ENCODE results near the gene KIAA1328.

Gene KIAA1328

DNA sequence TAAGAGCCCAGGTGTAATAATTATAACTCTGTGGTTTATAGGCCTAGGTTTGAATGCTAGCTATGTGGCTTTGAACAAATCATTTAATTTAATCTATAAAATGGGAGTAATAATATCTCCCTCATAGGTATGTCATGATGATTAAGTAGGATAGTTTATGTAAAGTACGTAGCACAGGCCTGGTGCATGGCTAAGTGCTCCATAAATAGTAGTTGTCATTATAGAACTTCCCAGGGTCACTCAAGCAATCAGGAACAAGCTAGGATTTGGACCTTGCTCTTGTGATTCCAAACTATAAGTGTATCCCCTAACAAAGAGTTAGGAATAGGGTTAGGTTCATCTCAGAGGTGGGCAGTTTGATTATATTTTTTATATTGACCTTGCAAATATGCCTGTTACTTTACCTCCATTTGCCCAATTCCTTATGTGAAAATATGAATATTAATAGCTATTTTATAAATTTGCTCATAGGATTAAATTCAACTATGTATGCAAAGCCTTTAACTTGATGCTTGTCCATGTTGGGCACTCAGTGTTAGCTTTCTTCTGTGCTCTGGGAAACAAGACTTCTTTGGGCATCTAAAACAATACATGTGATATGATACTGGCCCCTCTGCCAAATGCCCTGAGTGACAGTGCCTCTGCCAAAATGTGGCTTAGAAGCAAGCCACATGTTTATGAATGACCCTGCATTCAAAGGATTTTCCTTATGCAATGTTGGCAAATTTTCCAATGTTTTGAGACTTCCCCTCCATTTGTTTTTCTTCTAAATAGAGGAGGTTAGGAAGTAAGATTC lies 353.6 kb downstream of the KIAA1328 start:
- Histone ChIP-seq H3K27ac (ENCODE audit: low read depth, low read length) (no peak overlapping the region), H3K36me3 (ENCODE audit: insufficient read depth, low read length) (no peaks in the 10 kb centered on the region), H3K27me3 (ENCODE audit: control insufficient read depth in 1 of 2, insufficient read depth in 2 of 2, low read length in 2 of 2) (no peaks in the 10 kb centered on the region), H3K4me1 (ENCODE audit: insufficient read depth, low read length) (no peaks in the 10 kb centered on the region), H3K9ac (ENCODE audit: low read length) (no peak overlapping the region), H3K4me3 (ENCODE audit: low read depth in 1 of 2, low read length in 2 of 2) (no peak overlapping the region), H3K9me3 (ENCODE audit: low read length) (no peaks in the 10 kb centered on the region)

DNA sequence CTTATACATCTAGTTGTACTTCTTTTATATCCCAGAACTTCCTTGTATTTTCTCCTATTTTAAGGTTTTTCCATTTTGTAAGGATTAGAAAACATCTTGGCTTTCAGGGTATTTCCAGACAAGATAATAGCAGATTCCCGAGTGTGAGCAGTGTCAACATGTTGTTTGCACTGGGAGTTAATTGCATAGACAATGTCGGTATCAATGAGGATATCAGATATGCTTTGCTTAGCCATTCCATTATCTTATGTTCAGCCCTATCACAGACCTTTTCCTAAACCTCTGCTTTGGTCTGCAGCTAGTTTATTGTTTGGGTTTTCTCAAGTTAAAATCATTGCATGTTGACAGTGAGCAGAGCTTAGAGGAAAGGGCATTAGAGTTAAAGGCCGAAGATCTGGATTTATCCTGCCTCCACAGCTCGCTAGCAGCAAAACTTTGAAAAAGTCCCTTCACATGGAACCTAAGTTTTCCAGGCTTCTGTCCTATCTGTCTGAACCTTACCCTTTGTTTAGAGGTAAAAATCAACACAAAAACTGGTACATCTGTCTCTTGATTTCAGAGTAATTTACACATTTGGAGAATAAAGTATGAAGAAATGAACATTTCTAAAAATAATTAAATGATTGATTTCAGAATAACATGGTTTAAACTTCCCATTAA lies 355.4 kb downstream of the KIAA1328 start:
- Histone ChIP-seq H3K36me3 (ENCODE audit: insufficient read depth, low read length) (no peaks in the 10 kb centered on the region), H3K27me3 (ENCODE audit: control insufficient read depth in 1 of 2, insufficient read depth in 2 of 2, low read length in 2 of 2) (no peaks in the 10 kb centered on the region), H3K4me3 (ENCODE audit: low read depth in 1 of 2, low read length in 2 of 2) (no peak overlapping the region), H3K9me3 (ENCODE audit: low read length) (no peaks in the 10 kb centered on the region), H3K4me1 (ENCODE audit: insufficient read depth, low read length) (no peaks in the 10 kb centered on the region), H3K27ac (ENCODE audit: low read depth, low read length) (no peak overlapping the region), H3K9ac (ENCODE audit: low read length) (no peak overlapping the region)

DNA sequence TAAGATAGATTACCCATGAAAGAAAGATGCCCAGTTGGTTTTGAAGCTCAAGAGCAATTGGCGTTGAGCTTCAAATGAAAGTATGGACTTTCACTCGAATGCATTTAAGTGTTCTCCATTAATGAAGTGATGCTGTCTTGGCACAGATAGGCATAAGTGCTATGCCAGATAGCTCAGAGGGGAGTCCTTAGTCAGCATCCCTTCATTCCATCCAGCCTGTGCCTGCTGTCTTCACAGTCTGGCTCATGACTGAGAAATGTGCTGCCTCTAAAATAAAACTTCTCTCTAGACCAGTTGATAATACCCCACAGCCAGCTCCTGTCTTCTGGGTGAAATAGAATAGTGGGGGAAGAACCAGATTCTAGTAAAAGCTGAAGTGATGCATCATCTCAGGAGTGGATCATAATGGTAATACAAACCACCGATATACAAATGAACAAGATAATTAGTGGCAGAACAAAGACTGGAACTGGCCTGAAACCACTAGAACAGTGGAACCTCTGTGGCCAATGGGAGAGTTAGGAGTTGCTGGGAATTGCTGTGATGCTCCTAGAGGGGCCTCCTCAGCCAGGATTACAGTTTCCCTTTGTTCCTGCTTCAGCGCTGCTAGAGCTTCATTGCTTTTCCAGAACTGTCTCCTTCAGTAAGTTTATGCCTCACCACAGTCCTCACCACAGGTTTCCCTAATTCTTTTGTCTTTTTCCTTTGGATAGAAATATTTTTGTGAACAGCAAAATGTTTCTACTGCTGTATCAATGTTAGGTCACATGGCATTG lies 359.3 kb downstream of the KIAA1328 start:
- Histone ChIP-seq H3K9ac (ENCODE audit: low read length) (no peak overlapping the region), H3K36me3 (ENCODE audit: insufficient read depth, low read length) (no peaks in the 10 kb centered on the region), H3K27me3 (ENCODE audit: control insufficient read depth in 1 of 2, insufficient read depth in 2 of 2, low read length in 2 of 2) (no peaks in the 10 kb centered on the region), H3K9me3 (ENCODE audit: low read length) (no peaks in the 10 kb centered on the region), H3K27ac (ENCODE audit: low read depth, low read length) (no peak overlapping the region), H3K4me1 (ENCODE audit: insufficient read depth, low read length) (no peaks in the 10 kb centered on the region), H3K4me3 (ENCODE audit: low read depth in 1 of 2, low read length in 2 of 2) (no peak overlapping the region)

- Histone ChIP-seq H3K36me3 (ENCODE audit: insufficient read depth, low read length) (no peaks in the 10 kb centered on the region), H3K9ac (ENCODE audit: low read length) (no peak overlapping the region), H3K4me3 (ENCODE audit: low read depth in 1 of 2, low read length in 2 of 2) (no peak overlapping the region), H3K4me1 (ENCODE audit: insufficient read depth, low read length) (no peaks in the 10 kb centered on the region), H3K27me3 (ENCODE audit: control insufficient read depth in 1 of 2, insufficient read depth in 2 of 2, low read length in 2 of 2) (no peaks in the 10 kb centered on the region), H3K27ac (ENCODE audit: low read depth, low read length) (no peak overlapping the region), H3K9me3 (ENCODE audit: low read length) (peaks cover 9% of the 10 kb centered on the region)
These were observed 370.8 kb downstream of the KIAA1328 start for GRCh38 chr18:37199741-37200140.

DNA sequence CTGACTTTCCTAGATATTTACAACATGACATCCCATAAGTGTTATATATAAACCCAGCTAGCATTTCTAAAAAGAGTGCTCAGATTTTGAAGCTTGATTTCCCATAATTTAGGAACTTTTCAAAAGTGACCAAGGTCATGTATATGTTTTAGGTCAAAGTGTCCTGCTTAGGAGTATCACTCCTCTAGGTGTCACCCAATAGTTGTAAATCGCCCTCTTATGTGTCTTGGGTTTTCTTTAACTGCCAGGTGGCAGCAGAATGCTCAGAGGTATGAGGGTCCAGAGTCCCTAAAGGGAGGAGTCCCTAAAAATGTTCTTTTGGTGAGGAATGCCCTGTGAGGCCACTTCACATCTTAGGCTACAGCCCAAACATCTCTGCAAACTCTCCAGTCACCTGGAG lies 378.4 kb downstream of the KIAA1328 start:
- Histone ChIP-seq H3K27me3 (ENCODE audit: control insufficient read depth in 1 of 2, insufficient read depth in 2 of 2, low read length in 2 of 2) (no peaks in the 10 kb centered on the region), H3K9ac (ENCODE audit: low read length) (no peak overlapping the region), H3K27ac (ENCODE audit: low read depth, low read length) (no peak overlapping the region), H3K9me3 (ENCODE audit: low read length) (peaks cover 9% of the 10 kb centered on the region), H3K36me3 (ENCODE audit: insufficient read depth, low read length) (no peaks in the 10 kb centered on the region), H3K4me3 (ENCODE audit: low read depth in 1 of 2, low read length in 2 of 2) (no peak overlapping the region), H3K4me1 (ENCODE audit: insufficient read depth, low read length) (no peaks in the 10 kb centered on the region)

DNA sequence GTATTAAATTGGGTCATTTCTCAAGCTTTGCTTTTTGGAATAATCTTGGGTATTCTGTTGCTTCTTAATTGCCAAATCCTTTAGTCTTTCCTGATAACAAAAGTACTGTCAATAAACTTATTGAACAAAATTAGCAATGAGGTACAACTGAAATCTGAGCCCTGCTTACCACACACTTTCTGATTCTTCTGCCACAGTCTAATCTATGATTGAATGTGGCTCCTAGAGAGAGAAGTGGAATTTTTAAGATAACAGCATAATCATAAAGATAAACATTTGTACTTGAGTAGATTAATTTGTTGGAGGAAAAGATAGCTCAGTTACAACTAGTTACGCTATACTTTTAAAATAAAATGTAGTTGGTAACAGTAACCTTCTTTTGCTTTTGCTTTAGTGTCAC lies 381.9 kb downstream of the KIAA1328 start:
- no peak overlapping the region for H3K9ac ChIP-seq (ENCODE audit: low read length)
- H3K4me1 ChIP-seq (ENCODE audit: insufficient read depth, low read length) = no peaks in the 10 kb centered on the region
- H3K27me3 ChIP-seq (ENCODE audit: control insufficient read depth in 1 of 2, insufficient read depth in 2 of 2, low read length in 2 of 2) = no peaks in the 10 kb centered on the region
- H3K9me3 ChIP-seq (ENCODE audit: low read length) = no peaks in the 10 kb centered on the region
- no peak overlapping the region for H3K4me3 ChIP-seq (ENCODE audit: low read depth in 1 of 2, low read length in 2 of 2)
- no peaks in the 10 kb centered on the region for H3K36me3 ChIP-seq (ENCODE audit: insufficient read depth, low read length)
- no peak overlapping the region for H3K27ac ChIP-seq (ENCODE audit: low read depth, low read length)

DNA sequence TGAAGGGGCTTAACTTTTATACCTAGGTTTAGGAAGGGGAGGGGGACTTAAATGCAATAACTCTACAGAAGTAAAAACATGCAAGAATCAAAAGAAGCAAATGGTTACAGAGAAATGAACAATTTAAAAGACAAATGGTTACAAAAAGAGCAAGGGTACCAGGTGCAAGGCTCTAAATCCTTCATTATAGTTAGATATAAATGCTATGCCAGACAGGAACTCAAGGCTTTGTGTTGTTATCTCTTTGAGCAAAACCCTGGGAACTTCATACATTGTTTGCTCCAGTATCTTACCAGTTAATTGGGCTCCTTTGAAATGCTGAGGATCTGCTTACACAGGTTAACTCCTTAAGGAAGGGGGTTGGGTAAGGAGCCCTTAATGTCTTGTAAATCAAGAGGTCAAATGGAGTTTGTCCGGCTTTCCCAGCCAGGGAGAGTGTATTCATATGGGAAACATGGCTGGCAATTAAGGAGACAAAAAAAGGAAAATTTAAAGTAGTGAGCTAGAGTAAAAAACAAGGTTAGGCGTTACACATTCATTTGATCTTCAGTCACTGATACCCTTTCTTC lies 389.2 kb downstream of the KIAA1328 start:
- no peak overlapping the region for H3K9ac ChIP-seq (ENCODE audit: low read length)
- no peak overlapping the region for H3K27ac ChIP-seq (ENCODE audit: low read depth, low read length)
- H3K36me3 ChIP-seq (ENCODE audit: insufficient read depth, low read length) = no peaks in the 10 kb centered on the region
- H3K4me1 ChIP-seq (ENCODE audit: insufficient read depth, low read length) = no peaks in the 10 kb centered on the region
- no peaks in the 10 kb centered on the region for H3K27me3 ChIP-seq (ENCODE audit: control insufficient read depth in 1 of 2, insufficient read depth in 2 of 2, low read length in 2 of 2)
- no peak overlapping the region for H3K4me3 ChIP-seq (ENCODE audit: low read depth in 1 of 2, low read length in 2 of 2)
- no peaks in the 10 kb centered on the region for H3K9me3 ChIP-seq (ENCODE audit: low read length)

DNA sequence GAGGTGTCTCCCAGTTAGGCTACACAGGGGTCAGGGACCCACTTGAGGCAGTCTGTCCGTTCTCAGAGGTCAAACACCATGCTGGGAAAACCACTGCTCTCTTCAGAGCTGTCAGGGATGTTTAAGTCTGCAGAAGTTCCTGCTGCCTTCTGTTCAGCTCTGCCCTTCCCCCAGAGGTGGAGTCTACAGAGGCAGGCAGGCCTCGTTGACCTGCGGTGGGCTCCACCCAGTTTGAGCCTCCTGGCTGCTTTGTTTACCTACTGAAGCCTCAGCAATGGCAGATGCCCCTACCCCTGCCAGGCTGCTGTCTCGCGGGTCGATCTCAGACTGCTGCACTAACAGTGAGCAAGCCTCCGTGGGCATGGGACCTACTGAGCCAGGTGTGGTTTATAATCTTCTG lies 390.3 kb downstream of the KIAA1328 start:
- H3K36me3 ChIP-seq (ENCODE audit: insufficient read depth, low read length) = no peaks in the 10 kb centered on the region
- no peaks in the 10 kb centered on the region for H3K4me1 ChIP-seq (ENCODE audit: insufficient read depth, low read length)
- H3K27ac ChIP-seq (ENCODE audit: low read depth, low read length) = no peak overlapping the region
- H3K9me3 ChIP-seq (ENCODE audit: low read length) = no peaks in the 10 kb centered on the region
- H3K9ac ChIP-seq (ENCODE audit: low read length) = no peak overlapping the region
- H3K4me3 ChIP-seq (ENCODE audit: low read depth in 1 of 2, low read length in 2 of 2) = no peak overlapping the region
- no peaks in the 10 kb centered on the region for H3K27me3 ChIP-seq (ENCODE audit: control insufficient read depth in 1 of 2, insufficient read depth in 2 of 2, low read length in 2 of 2)

- Histone ChIP-seq H3K4me3 (ENCODE audit: low read depth in 1 of 2, low read length in 2 of 2) (no peak overlapping the region), H3K27me3 (ENCODE audit: control insufficient read depth in 1 of 2, insufficient read depth in 2 of 2, low read length in 2 of 2) (no peaks in the 10 kb centered on the region), H3K27ac (ENCODE audit: low read depth, low read length) (no peak overlapping the region), H3K9ac (ENCODE audit: low read length) (no peak overlapping the region), H3K36me3 (ENCODE audit: insufficient read depth, low read length) (no peaks in the 10 kb centered on the region), H3K4me1 (ENCODE audit: insufficient read depth, low read length) (no peaks in the 10 kb centered on the region), H3K9me3 (ENCODE audit: low read length) (no peaks in the 10 kb centered on the region)
These were observed 393.5 kb downstream of the KIAA1328 start for GRCh38 chr18:37222354-37222998.

GRCh38 chr18:37222999-37223378 lies 394.1 kb downstream of the KIAA1328 start:
- Histone ChIP-seq H3K4me1 (ENCODE audit: insufficient read depth, low read length) (no peaks in the 10 kb centered on the region), H3K4me3 (ENCODE audit: low read depth in 1 of 2, low read length in 2 of 2) (no peak overlapping the region), H3K27me3 (ENCODE audit: control insufficient read depth in 1 of 2, insufficient read depth in 2 of 2, low read length in 2 of 2) (no peaks in the 10 kb centered on the region), H3K36me3 (ENCODE audit: insufficient read depth, low read length) (no peaks in the 10 kb centered on the region), H3K9me3 (ENCODE audit: low read length) (no peaks in the 10 kb centered on the region), H3K9ac (ENCODE audit: low read length) (no peak overlapping the region), H3K27ac (ENCODE audit: low read depth, low read length) (no peak overlapping the region)

- Histone ChIP-seq H3K9ac (ENCODE audit: low read length) (no peak overlapping the region), H3K27ac (ENCODE audit: low read depth, low read length) (no peak overlapping the region)
These were observed 396.4 kb downstream of the KIAA1328 start for GRCh38 chr18:37225279-37225678.

More at GRCh38 chr18:37225279-37225678, 396.4 kb downstream of the KIAA1328 start:
- H3K9me3 ChIP-seq (ENCODE audit: low read length) = no peaks in the 10 kb centered on the region
- no peaks in the 10 kb centered on the region for H3K4me1 ChIP-seq (ENCODE audit: insufficient read depth, low read length)
- H3K4me3 ChIP-seq (ENCODE audit: low read depth in 1 of 2, low read length in 2 of 2) = no peak overlapping the region
- no peaks in the 10 kb centered on the region for H3K36me3 ChIP-seq (ENCODE audit: insufficient read depth, low read length)
- no peaks in the 10 kb centered on the region for H3K27me3 ChIP-seq (ENCODE audit: control insufficient read depth in 1 of 2, insufficient read depth in 2 of 2, low read length in 2 of 2)
